Limb (tissue), 2 donors: Measurements from ENCODE around the gene DET1.
"Not testable (repeated sequence)": the region's sequence is repeated elsewhere in the genome, so short reads cannot be mapped to it uniquely, and the experiment has no call there.

Experiments used
- DNase-seq, 2 donors: peaks; one replicate each; pipeline ENCODE4 v3.0.0-alpha.2; 2016; ENCODE audit errors: extremely low spot score in 2 of 2

The DET1 gene

DNA sequence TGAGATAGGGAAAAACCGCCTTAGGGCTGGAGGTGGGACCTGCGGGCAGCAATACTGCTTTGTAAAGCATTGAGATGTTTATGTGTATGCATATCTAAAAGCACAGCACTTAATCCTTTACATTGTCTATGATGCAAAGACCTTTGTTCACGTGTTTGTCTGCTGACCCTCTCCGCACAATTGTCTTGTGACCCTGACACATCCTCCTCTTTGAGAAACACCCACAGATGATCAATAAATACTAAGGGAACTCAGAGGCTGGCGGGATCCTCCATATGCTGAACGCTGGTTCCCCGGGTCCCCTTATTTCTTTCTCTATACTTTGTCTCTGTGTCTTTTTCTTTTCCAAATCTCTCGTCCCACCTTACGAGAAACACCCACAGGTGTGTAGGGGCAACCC is 5.4 kb downstream of the DET1 start:
- DNase-seq: not testable (repeated sequence)

DNA sequence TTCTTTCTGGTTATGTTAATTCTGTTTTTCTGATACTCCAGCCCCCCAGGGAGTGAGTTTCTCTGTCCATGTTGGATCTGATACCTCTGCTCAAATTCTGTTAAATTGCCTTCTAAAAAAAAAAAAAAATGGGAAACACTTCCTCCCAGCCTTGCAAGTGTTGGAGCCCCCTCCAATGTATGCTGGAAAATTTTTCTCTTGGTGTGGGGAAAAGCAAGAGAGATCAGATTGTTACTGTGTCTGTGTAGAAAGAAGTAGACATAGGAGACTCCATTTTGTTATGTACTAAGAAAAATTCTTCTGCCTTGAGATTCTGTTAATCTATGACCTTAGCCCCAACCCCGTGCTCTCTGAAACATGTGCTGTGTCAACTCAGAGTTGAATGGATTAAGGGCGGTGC is 6.1 kb downstream of the DET1 start:
- DNase-seq: not testable (repeated sequence)

DNA sequence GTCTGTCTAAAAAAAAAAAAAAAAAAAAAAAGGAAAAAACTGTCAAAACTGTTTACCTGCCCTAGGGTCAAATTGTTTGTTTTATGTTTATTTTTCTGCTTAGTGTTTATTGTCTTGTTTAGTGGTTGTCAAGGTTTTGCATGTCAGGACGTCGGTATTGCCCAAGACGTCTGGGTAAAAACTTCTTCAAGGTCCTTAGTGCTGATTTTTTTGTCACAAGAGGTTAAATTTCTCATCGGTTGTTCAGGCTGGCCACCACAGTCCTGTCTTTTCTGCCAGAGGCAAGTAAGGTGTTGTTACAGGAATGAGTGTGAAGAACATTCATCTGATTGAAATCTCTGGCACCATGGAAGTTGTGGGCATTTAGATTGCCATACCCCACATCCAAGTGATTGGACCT is 7.0 kb downstream of the DET1 start:
- DNase-seq: no peak

DNA sequence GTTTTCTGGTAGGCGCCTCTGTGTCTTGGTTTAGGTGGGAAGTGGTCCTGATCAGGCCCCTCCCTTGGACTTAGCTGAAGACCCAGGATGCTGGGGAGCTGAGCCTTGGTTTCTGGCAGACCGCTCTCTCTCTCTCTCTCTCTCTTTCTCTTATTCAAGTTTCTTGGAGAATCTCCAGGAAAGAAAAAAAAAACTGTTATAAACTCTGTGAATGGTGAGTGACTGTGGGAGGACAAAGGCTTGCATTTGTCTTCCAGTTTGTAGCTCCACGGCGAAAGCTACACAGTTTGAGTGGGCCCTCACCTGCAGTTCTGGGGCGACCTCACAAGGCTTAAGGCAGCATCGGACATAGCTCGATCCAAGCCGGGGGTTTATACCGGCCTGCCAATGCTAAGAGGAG is 7.5 kb downstream of the DET1 start:
- no peak for DNase-seq

DNA sequence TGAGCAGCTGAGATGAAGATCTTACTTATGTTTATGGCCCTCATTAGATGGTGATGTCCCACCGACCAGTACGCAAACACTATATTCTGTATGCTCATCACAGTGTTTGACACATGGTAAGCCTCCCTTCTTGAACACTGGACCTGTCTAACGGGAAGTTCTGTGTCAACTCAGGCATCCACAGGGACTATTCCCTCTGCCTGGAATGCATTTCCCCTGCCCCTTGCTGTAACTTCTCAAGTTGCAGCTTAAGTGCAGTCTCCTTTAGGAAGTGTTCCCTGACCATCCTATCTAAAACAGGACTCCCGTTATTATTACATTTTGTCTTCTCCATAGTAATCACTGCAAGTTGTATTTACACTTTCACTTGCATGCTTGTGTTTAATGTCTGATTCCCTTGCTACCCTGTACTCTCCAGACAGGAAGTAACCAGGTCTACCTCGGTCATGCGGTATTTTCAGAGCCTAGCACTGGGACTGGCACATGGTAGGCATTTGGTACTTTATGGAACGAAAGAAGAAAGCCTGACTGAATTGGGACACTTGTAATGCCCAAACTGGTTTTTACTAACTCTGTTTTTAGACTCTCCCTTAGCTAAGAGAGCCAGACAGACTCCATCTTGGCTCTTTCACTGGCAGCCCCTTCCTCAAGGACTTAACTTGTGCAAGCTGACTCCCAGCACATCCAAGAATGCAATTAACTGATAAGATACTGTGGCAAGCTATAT is 8.7 kb downstream of the DET1 start:
- no peak for DNase-seq

DNA sequence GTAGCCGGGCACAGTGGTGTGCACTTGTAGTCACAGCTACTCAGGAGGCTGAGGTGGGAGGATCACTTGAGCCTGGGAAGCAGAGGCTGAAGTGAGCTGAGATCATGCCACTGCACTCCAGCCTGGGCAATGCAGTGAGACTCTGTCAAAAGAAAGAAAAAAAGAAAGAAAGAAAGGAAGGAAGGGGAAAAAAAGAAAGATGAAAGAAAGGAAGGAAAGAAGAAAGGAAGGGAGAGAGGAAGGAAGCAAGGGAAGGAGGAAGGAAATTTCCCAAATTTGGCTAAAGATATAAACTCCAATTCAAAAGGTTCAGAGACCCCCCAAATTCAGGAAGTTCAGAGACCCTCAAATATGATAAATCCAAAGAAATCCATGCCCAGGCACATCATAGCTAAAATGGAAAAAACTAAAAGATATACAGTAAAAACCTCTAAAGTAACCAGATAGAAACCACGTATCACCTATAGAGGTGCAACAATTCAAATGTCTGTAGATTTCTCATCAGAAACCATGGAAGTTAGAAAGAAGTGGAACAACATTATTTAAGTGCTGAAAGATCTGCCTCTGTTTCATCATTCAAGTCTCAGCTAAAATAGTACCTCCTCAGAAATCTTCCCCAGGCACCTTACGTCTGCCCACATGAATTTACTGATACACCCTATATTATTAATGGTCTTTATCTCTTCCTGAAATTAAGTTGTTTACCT is 10.7 kb downstream of the DET1 start:
- no peak for DNase-seq

DNA sequence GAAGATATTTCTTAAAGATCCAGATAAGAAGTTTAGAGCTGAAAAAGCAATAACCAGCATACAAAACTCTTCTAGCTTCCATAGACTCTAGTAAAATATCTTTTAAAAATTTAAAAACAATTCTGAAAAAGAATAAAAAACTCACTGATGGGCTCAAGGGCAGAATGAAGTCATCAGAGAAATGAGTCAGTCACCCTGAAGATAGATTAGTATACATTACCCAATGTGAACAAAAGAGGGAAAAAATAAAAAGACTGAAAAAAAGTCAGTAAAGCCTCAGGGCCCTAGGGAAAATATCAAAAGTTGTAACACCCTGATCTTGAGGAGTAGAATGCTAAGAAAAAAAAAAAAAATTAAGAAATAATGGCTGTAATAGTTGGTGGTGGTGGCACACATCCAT is 11.4 kb downstream of the DET1 start:
- no peak for DNase-seq

DNA sequence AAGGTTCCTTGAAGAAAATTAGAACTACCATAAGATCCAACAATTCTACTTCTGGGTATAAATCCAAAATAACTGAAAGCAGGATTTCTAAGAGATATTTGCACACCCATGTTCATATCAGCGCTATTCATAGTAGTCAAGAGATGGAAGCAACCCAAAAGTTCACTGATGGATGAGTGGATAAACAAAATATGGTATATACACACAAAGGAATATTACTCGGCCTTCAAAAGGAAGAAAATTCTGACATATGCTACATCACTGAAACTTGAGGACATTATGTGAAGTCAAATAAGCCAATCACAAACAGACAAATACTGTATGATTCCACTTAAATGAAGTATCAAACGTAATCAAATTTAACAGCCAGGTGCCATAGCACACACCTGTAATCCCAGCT is 13.1 kb downstream of the DET1 start:
- no peak for DNase-seq

DNA sequence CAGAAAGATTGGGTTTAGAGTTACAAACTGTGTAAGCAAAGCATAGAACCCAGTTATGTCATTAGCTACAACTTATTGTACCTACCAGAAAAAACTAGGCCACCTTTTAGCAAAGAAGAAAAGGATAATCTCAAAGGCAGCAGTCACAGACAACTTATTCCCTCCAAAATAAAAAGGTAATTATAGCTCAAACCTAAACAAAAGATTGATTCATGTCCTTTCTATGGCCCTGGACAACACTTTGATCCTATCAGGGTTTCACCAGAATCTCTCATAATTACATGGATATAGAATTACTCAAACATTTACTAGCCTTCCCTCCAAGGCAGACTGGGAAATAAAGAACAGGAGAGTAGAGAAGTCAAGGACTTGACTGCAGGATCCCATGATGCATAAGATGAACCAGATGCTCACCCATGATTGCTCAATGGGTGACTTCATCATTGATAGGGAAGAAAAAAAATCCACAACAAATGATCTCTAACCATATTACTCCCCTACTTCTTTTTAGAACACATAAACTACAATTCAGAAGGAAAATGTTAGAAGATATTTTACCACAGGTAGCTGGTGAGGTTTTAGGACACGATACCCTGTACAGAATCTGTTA is 17.4 kb downstream of the DET1 start:
- no peak for DNase-seq

DNA sequence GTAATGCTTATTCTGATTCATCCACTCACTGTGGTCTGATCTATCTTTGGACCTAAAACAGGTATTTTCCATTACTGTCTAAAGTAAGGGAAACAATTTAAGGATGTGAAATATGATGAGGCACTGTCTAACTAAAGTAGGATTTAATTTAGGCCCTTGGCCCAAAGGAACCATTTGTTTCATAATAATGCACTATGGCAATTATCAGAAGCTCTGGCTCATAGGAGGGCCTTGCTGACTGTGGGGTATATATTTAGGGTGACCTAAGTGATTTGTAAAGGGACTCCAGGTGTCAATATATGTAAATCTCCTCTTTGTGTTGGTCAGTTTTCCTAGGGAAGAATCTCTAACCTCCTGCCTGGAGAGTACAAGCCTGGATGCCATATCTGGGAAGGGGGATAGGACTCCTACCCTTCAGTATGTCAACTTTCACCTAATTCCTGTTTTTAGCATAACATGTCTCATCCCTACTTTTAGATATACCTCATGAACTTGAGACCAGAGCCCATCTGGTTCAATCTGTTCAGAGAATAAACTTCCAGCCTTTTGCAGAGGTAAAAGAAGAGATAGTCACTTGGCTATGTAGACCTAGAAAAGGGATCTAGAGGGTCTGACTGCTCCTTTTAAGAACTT is 20.1 kb downstream of the DET1 start:
- no peak for DNase-seq

DNA sequence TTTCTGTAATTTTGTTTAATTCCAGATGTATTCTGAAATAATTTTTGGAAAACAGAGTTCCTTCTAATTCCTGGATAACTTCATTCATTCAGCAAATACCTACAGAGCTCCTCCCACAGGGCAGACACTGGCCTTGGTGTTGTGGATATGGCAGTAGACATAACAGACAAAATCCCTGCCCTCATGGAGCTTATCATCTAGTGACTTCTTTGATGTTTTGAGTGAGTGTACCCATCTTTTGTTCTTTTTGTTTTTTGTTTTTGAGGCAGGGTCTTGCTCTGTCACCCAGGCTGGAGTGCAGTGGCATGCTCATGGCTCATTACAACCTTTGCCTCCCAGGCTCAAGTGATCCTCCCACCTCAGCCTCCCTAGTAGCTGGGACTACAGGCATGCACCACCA is 21.1 kb downstream of the DET1 start:
- no peak for DNase-seq

DNA sequence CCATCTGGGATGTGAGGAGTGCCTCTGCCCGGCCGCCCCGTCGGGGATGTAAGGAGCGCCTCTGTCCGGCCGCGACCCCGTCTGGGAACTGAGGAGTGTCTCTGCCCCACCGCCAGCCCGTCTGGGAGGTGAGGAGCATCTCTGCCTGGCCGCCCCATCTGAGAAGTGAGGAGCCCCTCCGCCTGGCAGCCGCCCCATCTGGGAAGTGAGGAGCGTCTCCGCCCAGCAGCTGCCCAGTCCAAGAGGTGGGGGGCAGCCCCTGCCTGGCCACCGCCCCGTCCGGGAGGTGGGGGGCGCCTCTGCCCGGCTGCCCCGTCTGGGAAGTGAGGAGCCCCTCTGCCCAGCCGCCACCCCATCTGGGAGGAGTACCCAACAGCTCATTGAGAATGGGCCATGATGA is 22.4 kb downstream of the DET1 start:
- not testable (repeated sequence) for DNase-seq

DNA sequence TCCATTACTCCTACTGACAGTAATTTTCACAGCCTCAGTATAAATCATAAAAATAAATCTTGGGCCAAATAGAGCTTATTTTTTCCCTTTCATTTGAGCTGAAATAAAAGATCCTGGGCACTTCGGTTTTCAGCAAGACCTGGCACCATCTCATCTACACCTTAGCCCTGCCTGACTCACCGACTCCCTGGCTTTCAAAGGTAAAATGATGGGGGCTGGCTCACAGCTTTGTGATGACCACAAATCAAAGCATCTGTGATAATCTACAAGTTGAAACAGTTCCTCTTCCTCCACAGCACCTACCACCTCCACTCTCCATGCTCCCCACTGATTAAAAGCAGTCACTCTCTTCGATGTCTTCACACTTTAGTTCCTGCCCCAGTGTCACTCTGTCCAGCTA is 27.6 kb downstream of the DET1 start:
- DNase-seq: no peak

DNA sequence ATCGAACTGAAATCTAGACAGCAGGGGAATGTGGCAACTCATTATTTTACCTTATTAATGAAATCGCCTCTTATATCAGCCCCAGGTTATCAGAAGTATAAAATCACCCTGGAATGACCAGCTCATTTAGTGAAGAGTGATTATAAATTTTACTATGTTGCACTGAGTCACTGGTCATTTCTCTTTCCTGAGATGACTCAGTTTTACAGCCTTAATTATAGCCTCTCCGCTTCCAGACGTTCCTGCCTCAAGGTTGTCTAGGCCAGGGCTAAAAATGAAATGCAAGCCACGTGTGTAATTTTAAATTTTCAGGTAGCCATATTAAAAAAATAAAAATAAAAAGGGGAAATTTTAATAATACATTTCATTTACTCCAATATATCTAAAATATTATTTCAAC is 33.3 kb downstream of the DET1 start:
- no peak for DNase-seq

DNA sequence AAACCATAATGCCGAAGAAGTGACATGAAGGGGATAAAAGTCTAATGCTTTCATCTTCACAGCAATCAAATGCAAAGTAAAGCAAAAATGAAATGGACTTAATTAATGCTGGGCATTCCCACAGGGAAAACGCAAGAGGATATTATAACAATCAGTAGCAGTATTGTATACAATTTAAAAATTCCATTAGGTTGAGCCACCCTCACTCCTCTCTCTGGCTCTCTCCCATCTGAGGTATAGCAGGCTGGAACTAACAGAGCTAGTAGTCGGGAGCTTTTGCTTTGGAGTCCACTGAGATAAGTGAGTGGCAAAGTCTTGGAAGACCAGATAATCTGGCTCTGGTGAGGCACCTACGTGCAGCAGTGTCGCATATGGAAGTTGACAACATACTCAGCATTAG is 33.9 kb downstream of the DET1 start:
- DNase-seq: no peak

DNA sequence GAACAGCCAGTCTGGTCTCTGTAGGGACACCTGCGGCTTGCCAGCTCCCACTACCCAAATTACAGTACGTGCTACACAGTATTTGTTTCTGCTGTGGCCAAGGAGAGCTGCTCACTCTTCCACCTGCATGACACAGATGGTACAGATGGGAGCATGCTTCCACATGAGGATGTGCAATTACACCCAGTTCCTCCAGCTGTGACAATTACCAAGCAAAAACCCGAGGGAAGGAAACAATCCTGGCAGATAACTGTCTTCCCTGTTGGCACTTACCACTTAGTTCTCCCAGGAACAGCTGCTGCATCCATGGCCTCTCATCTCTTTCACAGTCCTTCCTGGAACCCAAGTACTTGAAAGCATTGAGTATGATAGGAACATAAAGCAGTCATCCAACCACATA is 34.4 kb downstream of the DET1 start:
- no peak for DNase-seq

DNA sequence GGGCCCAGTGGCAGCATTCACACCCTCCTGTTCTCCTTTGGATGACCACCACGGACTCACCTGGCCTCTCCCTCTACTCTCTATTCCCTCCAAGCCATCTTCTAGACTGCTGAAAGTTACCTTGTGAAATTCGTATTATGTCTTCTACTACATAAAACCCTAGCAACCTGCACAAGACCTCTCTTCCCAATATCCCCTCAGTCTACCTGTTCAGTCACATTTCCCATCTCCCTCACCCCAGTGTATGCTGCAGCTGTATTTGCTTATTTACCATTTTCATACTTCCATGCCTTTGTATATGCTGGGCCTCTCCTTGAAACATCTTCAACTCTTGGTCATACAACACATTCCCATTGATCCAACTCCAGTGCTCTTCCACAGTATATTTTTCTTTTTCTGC is 35.3 kb downstream of the DET1 start:
- no peak for DNase-seq

DNA sequence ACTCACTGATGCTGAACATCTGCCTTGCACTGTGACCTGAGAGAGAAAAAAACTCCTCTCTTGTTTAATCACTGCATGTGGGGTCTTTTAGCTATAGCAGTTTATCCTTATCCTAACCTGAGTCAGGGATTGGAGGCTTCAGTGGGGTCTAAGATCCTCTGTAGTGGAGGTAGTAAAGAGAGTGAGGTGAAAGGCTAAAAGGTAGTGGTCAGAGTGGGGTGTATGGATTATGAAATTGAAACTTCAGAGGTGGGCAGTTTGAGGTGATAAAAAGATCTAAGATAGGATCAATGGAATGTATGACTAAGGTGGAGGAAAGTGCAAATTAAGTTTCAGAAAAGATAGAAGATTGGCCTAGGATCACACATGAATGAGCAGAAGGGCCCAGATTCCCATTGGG is 36.5 kb downstream of the DET1 start:
- DNase-seq: no peak

DNA sequence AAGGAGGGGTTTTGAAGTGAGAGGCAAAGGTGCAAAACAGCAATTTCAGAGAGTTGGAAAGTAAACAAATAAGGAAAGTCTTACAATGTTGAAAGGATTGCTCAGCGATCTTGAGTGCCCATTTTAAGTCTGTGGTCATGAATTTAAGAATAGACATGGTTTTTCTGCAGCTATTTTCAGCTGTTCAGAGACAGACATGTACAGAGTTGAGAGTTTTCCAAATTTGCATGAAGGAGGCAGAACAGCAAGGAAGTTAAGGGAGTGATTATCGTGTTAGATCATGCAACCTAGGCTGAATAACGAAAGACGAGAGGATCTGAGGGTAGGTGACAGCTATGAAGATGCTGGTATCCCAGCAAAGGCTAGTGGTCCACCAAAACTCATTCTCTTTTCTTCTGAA is 37.2 kb downstream of the DET1 start:
- DNase-seq: no peak

DNA sequence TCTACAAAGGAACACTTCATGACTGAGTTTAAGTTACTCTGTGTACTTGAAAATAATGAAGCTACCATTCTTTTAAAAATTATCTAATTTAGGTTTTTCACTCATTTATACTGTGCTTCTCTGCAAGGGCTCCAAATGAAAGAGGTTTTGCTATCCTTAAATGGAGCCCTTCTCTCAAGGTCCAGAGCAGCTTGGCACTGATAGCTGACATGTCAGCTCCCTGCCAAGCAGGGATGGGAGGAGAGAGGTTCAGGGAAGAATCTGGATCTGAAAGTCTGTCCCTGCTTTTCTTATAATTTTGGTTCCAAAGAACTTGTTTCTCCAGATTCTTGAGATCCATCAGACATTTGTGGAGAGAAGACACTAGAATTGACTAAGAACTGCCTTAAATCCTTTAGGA is 39.9 kb downstream of the DET1 start:
- no peak for DNase-seq

DNA sequence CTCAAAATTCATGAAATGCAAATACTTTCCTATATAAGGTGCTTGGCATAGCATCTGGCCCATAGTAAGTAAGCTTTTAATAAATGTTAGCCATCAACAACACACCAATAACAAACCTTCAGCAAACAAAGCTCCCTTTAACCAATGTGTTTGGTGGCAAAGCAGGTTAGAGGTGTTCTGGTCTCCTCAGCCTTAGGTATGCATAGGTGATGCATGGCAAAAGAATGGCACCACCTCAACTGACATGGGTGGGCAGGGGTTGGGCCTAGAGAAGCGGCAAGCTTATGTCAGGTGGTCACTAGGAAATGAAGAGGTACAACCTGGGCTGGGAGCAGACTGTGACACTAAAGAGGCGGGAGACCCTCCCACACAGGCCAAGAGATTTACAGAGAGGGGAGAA is 40.8 kb downstream of the DET1 start:
- DNase-seq: no peak

DNA sequence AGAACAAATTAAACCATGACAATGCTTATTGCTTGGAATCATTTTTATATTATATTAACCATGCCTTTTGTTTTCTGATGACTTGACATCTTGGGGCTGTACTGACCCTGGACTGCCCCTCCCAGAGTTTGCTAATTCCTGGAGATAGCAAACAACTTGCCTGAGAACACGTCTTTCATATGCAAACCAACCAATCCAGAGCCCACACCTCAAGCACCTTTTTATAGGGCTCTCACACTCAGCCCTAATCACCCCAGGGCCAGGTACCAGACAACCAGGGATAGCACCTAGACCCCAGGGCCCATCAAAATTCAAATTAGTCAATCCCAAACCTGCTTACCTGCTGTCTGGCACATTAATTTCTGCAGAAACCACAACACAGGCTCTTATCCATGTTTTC is 42.0 kb downstream of the DET1 start:
- DNase-seq: no peak

DNA sequence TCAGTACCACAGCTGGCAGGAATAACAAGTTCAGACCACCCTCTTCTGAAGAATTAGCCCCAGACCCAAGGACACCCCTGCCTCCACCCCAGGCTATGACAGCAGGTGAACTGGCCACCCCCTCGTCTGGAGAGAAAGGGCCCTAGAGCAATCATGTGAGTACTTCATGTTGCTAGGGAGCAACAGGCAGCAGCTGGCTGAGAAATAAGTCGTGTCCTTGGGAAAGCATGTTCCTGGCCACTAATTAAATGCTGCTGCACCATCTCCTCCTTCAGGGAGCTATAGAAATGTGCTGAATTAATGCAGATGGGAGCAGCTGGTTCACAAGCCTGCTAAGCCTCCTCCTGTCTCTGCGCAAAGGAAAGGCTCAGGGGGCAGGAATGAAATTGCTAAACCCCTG is 47.5 kb downstream of the DET1 start:
- DNase-seq: peak; percentile 24 to 31
